Sigmoid colon (tissue), 7 donors: ENCODE measurements around the gene FMNL3. TPM values are rescaled to one million over a fixed set of nuclear protein-coding genes. Genes with fewer than 3 reads are reported as not detected.

Source experiments
- DNase-seq: peaks from one replicate; pipeline ENCODE4 v3.0.0-alpha.2; 2019
- H3K27ac ChIP-seq, 4 donors: fragments of 200-600 bp; sonication (generic); one replicate each; pipeline ENCODE4 v1.5.1; 2016 to 2019; ENCODE audit warnings: mild to moderate bottlenecking in 1 of 4
- H3K27me3 ChIP-seq, 3 donors: fragments of 200-600 bp; sonication (generic); one replicate each; pipeline ENCODE4 v1.5.1; 2019; ENCODE audit warnings: mild to moderate bottlenecking in 1 of 3
- H3K36me3 ChIP-seq, 4 donors: fragments of 200-600 bp; sonication (generic); one replicate each; pipeline ENCODE4 v1.5.1; 2016 to 2019
- H3K4me1 ChIP-seq, 4 donors: fragments of 200-600 bp; sonication (generic); one replicate each; pipeline ENCODE4 v1.5.1; 2017 to 2019
- H3K4me3 ChIP-seq, 4 donors: fragments of 200-600 bp; sonication (generic); one replicate each; pipeline ENCODE4 v1.5.1; 2017 to 2019; ENCODE audit warnings: mild to moderate bottlenecking in 2 of 4, moderate library complexity in 1 of 4
- H3K9me3 ChIP-seq, 4 donors: fragments of 200-600 bp in 3 of 4; sonication (generic) in 3 of 4; one replicate each; pipeline versions ENCODE4 v1.5.1 to v1.6.1; 2013 to 2019
- CTCF ChIP-seq, 4 experiments: fragments of 450-650 bp in 3 of 4; fragments of 200-600 bp in 1 of 4; IDR thresholded peaks; one replicate each; pipeline ENCODE4 v1.5.1; 2016 to 2019; ENCODE audit warnings: antibody characterized with exemption in 4 of 4, mild to moderate bottlenecking in 3 of 4, moderate library complexity in 2 of 4
- EP300 ChIP-seq, 4 donors: sonication (generic); formaldehyde crosslinking; IDR thresholded peaks; one replicate each; pipeline ENCODE4 v1.6.1; 2017; ENCODE audit warnings: antibody characterized with exemption in 4 of 4
- POLR2A ChIP-seq, 2 donors: fragments of 450-650 bp; IDR thresholded peaks; one replicate each; pipeline ENCODE4 v1.6.1; 2016; ENCODE audit warnings: antibody characterized with exemption in 2 of 2, mild to moderate bottlenecking in 2 of 2, moderate library complexity in 2 of 2
- POLR2AphosphoS5 ChIP-seq, 4 donors: sonication (generic); formaldehyde crosslinking; IDR thresholded peaks; one replicate each; pipeline ENCODE4 v1.6.1; 2017; ENCODE audit warnings: antibody characterized with exemption in 4 of 4
- WGBS, 2 donors: extraction: QIAGEN DNeasy Blood & Tissue Kit; methylation state at CpG; one replicate each; pipeline ENCODE4 v1.1.7; 2013; 5-methylcytosine and 5-hydroxymethylcytosine counted together
- intact Hi-C: fragments of 100-400 bp; cut with DNase I; formaldehyde crosslinking; loops from one replicate; pipeline ENCODE4 v1.15.1; 2023
- polyA plus RNA-seq, 3 donors: library from polyadenylated mRNA; stranded (reverse); fragments of 200-250 nt; gene quantifications; one replicate each; pipeline ENCODE4 v1.2.3, GENCODE V29; 2013
- total RNA-seq, 4 donors: library from RNA; depleted of rRNA; stranded (reverse); fragments of >200 nt; gene quantifications; one replicate each; pipeline ENCODE4 v1.1.0, GENCODE V29; 2016
- donor health status: healthy with polysubstance abuse.
- donor health status: Bipolar disorder and iron deficiency.
- donor health status: healthy.

The FMNL3 gene
- total and polyA plus RNA-seq, 7 donors, result 1.8 to 12.2 (median 9.8) TPM

- 1 to 2% methylated on average over 76 of the region's 76 CpGs for WGBS, 2 donors
- no peaks in the 10 kb centered on the region for H3K9me3 ChIP-seq
- peak within 1 kb of the TSS; percentile 89 to 91 (median 90) for H3K27ac ChIP-seq
- peak; percentile 95 for DNase-seq
- H3K4me1 ChIP-seq, result peaks cover 0 to 42% (median 38%) of the 10 kb centered on the region in 4 donors
- no peaks in the 10 kb centered on the region for H3K27me3 ChIP-seq
- H3K4me3 ChIP-seq, result peak within 1 kb of the TSS; percentile 53 to 61 (median 59)
- intact Hi-C loops, result loop anchor here (5.0 kb wide), 2 partner anchors 41 to 56 kb away; partner anchors contain the start of gene MCRS1
- H3K36me3 ChIP-seq, result no peaks in the 10 kb centered on the region
- TF ChIP-seq POLR2A (IDR thresholded peaks at IDR 0.05), result peak; percentile 70 to 79
- TF ChIP-seq POLR2AphosphoS5 (IDR thresholded peaks at IDR 0.05), result peak; percentile 94 to 97 (median 96)
- TF ChIP-seq CTCF (IDR thresholded peaks at IDR 0.05), result peak in 1 of 4 experiments; percentile 60
- TF ChIP-seq EP300 (IDR thresholded peaks at IDR 0.05), result no peak
Measured at GRCh38 chr12:49623142-49623904, 83.9 kb downstream of the FMNL3 start, which contains the start of gene PRPF40B. PRPF40B (plus strand) TSS chr12:49623561; CDS start chr12:49623591, 30 bp downstream.

- no peak for TF ChIP-seq POLR2AphosphoS5 (IDR thresholded peaks at IDR 0.05)
- peak in 1 of 4 donors; percentile 8 for TF ChIP-seq EP300 (IDR thresholded peaks at IDR 0.05)
- H3K36me3 ChIP-seq, result no peaks in the 10 kb centered on the region
- peaks cover 0 to 42% (median 38%) of the 10 kb centered on the region in 4 donors for H3K4me1 ChIP-seq
- no peaks in the 10 kb centered on the region for H3K27me3 ChIP-seq
- peak overlapping the region; percentile 89 to 91 (median 90) for H3K27ac ChIP-seq
- intact Hi-C loops, result loop anchor here (5.0 kb wide), 2 partner anchors 40 to 55 kb away; partner anchors contain the start of gene MCRS1
- H3K9me3 ChIP-seq, result no peaks in the 10 kb centered on the region
- no peak for DNase-seq
- peak overlapping the region; percentile 53 to 61 (median 59) for H3K4me3 ChIP-seq
- WGBS, 2 donors, result 1% methylated on average over 22 of the region's 22 CpGs
Measured at GRCh38 chr12:49622501-49623141, 84.6 kb downstream of the FMNL3 start.

- peaks cover 0 to 42% (median 38%) of the 10 kb centered on the region in 4 donors for H3K4me1 ChIP-seq
- H3K4me3 ChIP-seq, result peak overlapping the region; percentile 53 to 61 (median 59)
- no peaks in the 10 kb centered on the region for H3K9me3 ChIP-seq
- peak overlapping the region; percentile 89 to 91 (median 90) for H3K27ac ChIP-seq
- TF ChIP-seq CTCF (IDR thresholded peaks at IDR 0.05) (no peak), POLR2A (IDR thresholded peaks at IDR 0.05) (no peak), POLR2AphosphoS5 (IDR thresholded peaks at IDR 0.05) (no peak), EP300 (IDR thresholded peaks at IDR 0.05) (no peak)
- intact Hi-C loops, result loop anchor here (5.0 kb wide), 2 partner anchors 40 to 55 kb away; partner anchors contain the start of gene MCRS1
- no peaks in the 10 kb centered on the region for H3K36me3 ChIP-seq
- no peaks in the 10 kb centered on the region for H3K27me3 ChIP-seq
- DNase-seq, result no peak
- WGBS, 2 donors, result 4 to 5% methylated on average over 33 of the region's 33 CpGs
Measured at GRCh38 chr12:49621651-49622500, 85.3 kb downstream of the FMNL3 start.

GRCh38 chr12:49619286-49619685 lies 87.9 kb downstream of the FMNL3 start:
- no peaks in the 10 kb centered on the region for H3K27me3 ChIP-seq
- H3K27ac ChIP-seq, result no peak overlapping the region
- no peak overlapping the region for H3K4me3 ChIP-seq
- no peak for DNase-seq
- H3K9me3 ChIP-seq, result no peaks in the 10 kb centered on the region
- peaks cover 0 to 23% (median 20%) of the 10 kb centered on the region in 4 donors for H3K4me1 ChIP-seq
- WGBS, 2 donors, result 91 to 93% methylated on average over 3 of the region's 3 CpGs
- no peak for TF ChIP-seq CTCF (IDR thresholded peaks at IDR 0.05)
- no peak for TF ChIP-seq POLR2A (IDR thresholded peaks at IDR 0.05)
- TF ChIP-seq EP300 (IDR thresholded peaks at IDR 0.05), result no peak
- TF ChIP-seq POLR2AphosphoS5 (IDR thresholded peaks at IDR 0.05), result no peak
- intact Hi-C loops, result no loop called here
- no peaks in the 10 kb centered on the region for H3K36me3 ChIP-seq
